Psoas muscle (tissue), 8 donors: ENCODE measurements around the gene TMC7. TPM values are rescaled to one million over a fixed set of nuclear protein-coding genes. Genes with fewer than 3 reads are reported as not detected.

Experiments used
- ATAC-seq, 4 donors: fragments of 200-7000 bp; cut with Tn5 transposase; one replicate each; pipeline ENCODE4 v1.9.1; 2020; ENCODE audit warnings: moderate library complexity in 3 of 4, mild to moderate bottlenecking in 2 of 4
- DNase-seq, 2 donors: peaks; one replicate each; pipeline ENCODE4 v3.0.0-alpha.2; 2020
- H3K27ac ChIP-seq: fragments of 200-600 bp; one replicate; pipeline ENCODE4 v1.8.0; 2022
- H3K27me3 ChIP-seq, 3 donors: fragments of 200-600 bp in 1 of 3; one replicate each; pipeline versions ENCODE4 v1.6.1 to v1.8.0; 2013 to 2022; ENCODE audit warnings: low read length in 2 of 3, mild to moderate bottlenecking in 2 of 3, moderate library complexity in 1 of 3; ENCODE audit not compliant: insufficient read depth in 3 of 3
- H3K36me3 ChIP-seq, 2 donors: fragments of 200-600 bp in 1 of 2; one replicate each; pipeline versions ENCODE4 v1.6.1 to v1.8.0; 2013 to 2022; ENCODE audit warnings: low read depth in 1 of 2, mild to moderate bottlenecking in 1 of 2, moderate library complexity in 1 of 2; ENCODE audit not compliant: insufficient read depth in 1 of 2
- H3K4me1 ChIP-seq: fragments of 200-600 bp; one replicate; pipeline ENCODE4 v1.8.0; 2022
- H3K4me3 ChIP-seq: fragments of 200-600 bp; one replicate; pipeline ENCODE4 v1.8.0; 2022; ENCODE audit warnings: mild to moderate bottlenecking
- H3K9me3 ChIP-seq: fragments of 200-600 bp; one replicate; pipeline ENCODE4 v1.8.0; 2022
- CTCF ChIP-seq: fragments of 200-600 bp; IDR thresholded peaks from one replicate; pipeline ENCODE4 v1.8.0; 2022; ENCODE audit warnings: antibody characterized with exemption
- WGBS, 3 donors: extraction: QIAGEN DNeasy Blood & Tissue Kit; methylation state at CpG; one replicate each; pipeline versions ENCODE4 v1.1.6 to v1.1.7; 2013; 5-methylcytosine and 5-hydroxymethylcytosine counted together
- intact Hi-C, 2 donors: fragments of 100-400 bp; cut with DNase I; formaldehyde crosslinking; loops; one replicate each; pipeline versions ENCODE4 v1.11.0 to v1.14.2; 2022
- polyA plus RNA-seq, 3 donors: library from polyadenylated mRNA; stranded (reverse); fragments of 200-250 nt; gene quantifications; one replicate each; pipeline ENCODE4 v1.2.3, GENCODE V29; 2013
- total RNA-seq, 4 donors: library from RNA; stranded (reverse); fragmentation: NEBNext Ultra II Directional in 2 of 4; extraction: Animal tissue kit (Norgen Biotek cat#: 25700) in 2 of 4; gene quantifications; one replicate each; pipeline versions ENCODE4 v1.2.1 to v1.2.4, GENCODE V29; 2021 to 2023
- donor health status: healthy with polysubstance abuse.
- donor health status: DM: no; HTN: no; CAD: no; lungs with moderate emphysema.
- donor health status: Bipolar disorder and iron deficiency.
- donor health status: healthy.
- donor health status: DM: yes; HTN: yes; CAD: no.
- donor health status: DM: no; HTN: no; CAD: no.
- donor health status: DM: no; HTN: no; CAD: no.
- donor health status: DM: yes; HTN: yes; CAD: no.

Gene TMC7
- total and polyA plus RNA-seq, 7 donors = 0.32 to 1.8 (median 0.60) TPM

GRCh38 chr16:19029980-19030379 is 46.2 kb downstream of the TMC7 start:
- peaks cover 0 to 1% (median 0%) of the 10 kb centered on the region in 3 donors for H3K27me3 ChIP-seq
- intact Hi-C loops = no loop called here
- no peak for ATAC-seq
- WGBS, 3 donors = 63 to 67% (median 66%) methylated on average over 6 of the region's 6 CpGs
- no peak overlapping the region for H3K4me3 ChIP-seq
- H3K36me3 ChIP-seq = no peaks in the 10 kb centered on the region
- no peak for DNase-seq
- no peak overlapping the region for H3K27ac ChIP-seq
- no peaks in the 10 kb centered on the region for H3K4me1 ChIP-seq
- TF ChIP-seq CTCF = no peak
- H3K9me3 ChIP-seq = no peaks in the 10 kb centered on the region

DNA sequence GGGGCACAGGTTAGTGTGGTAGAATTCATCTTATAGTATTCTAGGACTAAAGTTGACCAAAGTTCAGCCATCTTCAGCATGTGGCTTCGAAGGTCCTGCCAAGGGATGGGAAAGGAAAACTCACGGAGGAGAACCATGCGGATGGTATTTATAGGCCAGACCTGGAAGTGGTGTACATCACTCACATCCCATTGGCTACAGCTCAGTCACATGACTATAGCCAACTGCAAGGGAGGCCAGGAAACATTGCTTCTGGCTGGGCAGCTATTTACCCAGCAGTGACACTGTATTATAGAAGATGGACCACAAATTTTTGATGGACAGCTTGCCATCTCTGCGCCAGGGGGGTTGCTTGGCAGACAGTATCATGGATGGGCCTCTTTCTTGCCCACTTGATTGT is 48.0 kb downstream of the TMC7 start:
- peaks cover 0 to 1% (median 0%) of the 10 kb centered on the region in 3 donors for H3K27me3 ChIP-seq
- H3K9me3 ChIP-seq = no peaks in the 10 kb centered on the region
- intact Hi-C loops = no loop called here
- H3K36me3 ChIP-seq = no peaks in the 10 kb centered on the region
- no peaks in the 10 kb centered on the region for H3K4me1 ChIP-seq
- no peak for ATAC-seq
- H3K4me3 ChIP-seq = no peak overlapping the region
- no peak for DNase-seq
- no peak for TF ChIP-seq CTCF
- H3K27ac ChIP-seq = no peak overlapping the region
- WGBS, 3 donors = 69% methylated on average over 4 of the region's 4 CpGs

- intact Hi-C loops = no loop called here
- Histone ChIP-seq H3K4me3 (no peak overlapping the region), H3K4me1 (no peaks in the 10 kb centered on the region), H3K36me3 (no peaks in the 10 kb centered on the region), H3K9me3 (no peaks in the 10 kb centered on the region), H3K27me3 (peaks cover 0 to 1% (median 0%) of the 10 kb centered on the region in 3 donors), H3K27ac (no peak overlapping the region)
- 82 to 95% (median 90%) methylated on average over 1 of the region's 1 CpG for WGBS, 3 donors
- TF ChIP-seq CTCF = no peak
- ATAC-seq = no peak
- no peak for DNase-seq
Measured at GRCh38 chr16:19033761-19034160, 50.0 kb downstream of the TMC7 start.

GRCh38 chr16:19040400-19040799 is 56.7 kb downstream of the TMC7 start:
- WGBS, 3 donors = 78 to 91% (median 82%) methylated on average over 2 of the region's 2 CpGs
- TF ChIP-seq CTCF = no peak
- DNase-seq (no peak), ATAC-seq (no peak)
- H3K27ac ChIP-seq = no peak overlapping the region
- intact Hi-C loops = no loop called here
- no peaks in the 10 kb centered on the region for H3K4me1 ChIP-seq
- H3K9me3 ChIP-seq = no peaks in the 10 kb centered on the region
- no peaks in the 10 kb centered on the region for H3K27me3 ChIP-seq
- no peaks in the 10 kb centered on the region for H3K36me3 ChIP-seq
- H3K4me3 ChIP-seq = no peak overlapping the region

DNA sequence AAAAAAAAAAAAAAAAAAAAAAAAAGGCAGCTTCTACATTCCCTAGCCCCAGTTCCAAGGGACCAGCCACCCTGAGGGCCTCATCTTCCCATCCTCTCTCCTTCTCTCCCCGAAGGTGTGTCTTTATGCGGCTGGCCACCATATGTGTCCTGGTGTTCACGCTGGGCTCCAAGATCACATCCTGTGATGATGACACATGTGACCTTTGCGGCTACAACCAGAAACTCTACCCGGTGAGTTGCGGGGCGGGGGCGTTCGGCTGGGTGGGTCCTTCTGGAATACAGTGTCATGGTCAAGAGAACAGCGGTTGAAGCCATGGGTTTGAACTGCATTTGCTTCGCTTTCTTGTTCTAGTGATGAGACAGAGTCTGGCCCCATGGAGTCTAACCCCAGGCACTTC is 61.0 kb downstream of the TMC7 start:
- no peaks in the 10 kb centered on the region for H3K27me3 ChIP-seq
- WGBS, 3 donors = 90 to 91% (median 91%) methylated on average over 11 of the region's 11 CpGs
- no peaks in the 10 kb centered on the region for H3K9me3 ChIP-seq
- DNase-seq = no peak
- ATAC-seq = no peak
- H3K4me3 ChIP-seq = no peak overlapping the region
- no peak for TF ChIP-seq CTCF
- intact Hi-C loops = no loop called here
- H3K36me3 ChIP-seq = no peaks in the 10 kb centered on the region
- no peaks in the 10 kb centered on the region for H3K4me1 ChIP-seq
- no peak overlapping the region for H3K27ac ChIP-seq
